Measurements from ENCODE around the gene CHD1. TPM values are rescaled to one million over a fixed set of nuclear protein-coding genes. Genes with fewer than 3 reads are reported as not detected.

CHD1 gene
- total RNA-seq, 1 donor from 2014 or later: 32.8 TPM

DNA sequence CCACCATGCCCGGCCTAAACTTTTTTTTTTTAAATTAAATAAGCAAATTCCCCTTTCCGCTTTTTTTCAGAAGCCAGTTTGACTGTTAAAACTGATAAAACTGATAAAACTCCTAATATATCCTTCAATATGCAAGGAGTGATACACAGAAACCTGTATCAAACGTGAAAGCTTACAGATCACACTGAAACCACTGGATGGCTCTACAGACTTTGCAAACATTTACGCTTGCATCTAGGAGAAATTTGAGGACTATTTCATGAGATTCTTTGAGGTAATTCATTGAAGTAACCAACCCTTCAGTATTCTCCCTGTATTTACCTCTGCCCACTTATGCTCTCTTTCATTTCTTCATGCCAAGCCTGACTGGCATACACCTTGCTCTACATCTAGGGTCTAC lies 40.6 kb upstream of the CHD1 start:
- intact Hi-C loops (cut with DNase I): no loop called here
- ATAC-seq (peak; percentile 32 to 66), DNase-seq (no peak)
- TF ChIP-seq, protein P1, sequence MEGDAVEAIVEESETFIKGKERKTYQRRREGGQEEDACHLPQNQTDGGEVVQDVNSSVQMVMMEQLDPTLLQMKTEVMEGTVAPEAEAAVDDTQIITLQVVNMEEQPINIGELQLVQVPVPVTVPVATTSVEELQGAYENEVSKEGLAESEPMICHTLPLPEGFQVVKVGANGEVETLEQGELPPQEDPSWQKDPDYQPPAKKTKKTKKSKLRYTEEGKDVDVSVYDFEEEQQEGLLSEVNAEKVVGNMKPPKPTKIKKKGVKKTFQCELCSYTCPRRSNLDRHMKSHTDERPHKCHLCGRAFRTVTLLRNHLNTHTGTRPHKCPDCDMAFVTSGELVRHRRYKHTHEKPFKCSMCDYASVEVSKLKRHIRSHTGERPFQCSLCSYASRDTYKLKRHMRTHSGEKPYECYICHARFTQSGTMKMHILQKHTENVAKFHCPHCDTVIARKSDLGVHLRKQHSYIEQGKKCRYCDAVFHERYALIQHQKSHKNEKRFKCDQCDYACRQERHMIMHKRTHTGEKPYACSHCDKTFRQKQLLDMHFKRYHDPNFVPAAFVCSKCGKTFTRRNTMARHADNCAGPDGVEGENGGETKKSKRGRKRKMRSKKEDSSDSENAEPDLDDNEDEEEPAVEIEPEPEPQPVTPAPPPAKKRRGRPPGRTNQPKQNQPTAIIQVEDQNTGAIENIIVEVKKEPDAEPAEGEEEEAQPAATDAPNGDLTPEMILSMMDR (IDR thresholded peaks at IDR 0.05): peak; percentile 12
- no peaks in the 10 kb centered on the region for H3K9me3 ChIP-seq
- H3K4me1 ChIP-seq: no peaks in the 10 kb centered on the region
- H3K27me3 ChIP-seq (ENCODE audit: low read depth): no peaks in the 10 kb centered on the region
- H3K4me3 ChIP-seq: no peak overlapping the region
- no peak overlapping the region for H3K27ac ChIP-seq
- no peaks in the 10 kb centered on the region for H3K36me3 ChIP-seq

- H3K36me3 ChIP-seq: no peaks in the 10 kb centered on the region
- no peaks in the 10 kb centered on the region for H3K27me3 ChIP-seq (ENCODE audit: low read depth)
- TF ChIP-seq, protein P1 (IDR thresholded peaks at IDR 0.05): no peak
- H3K4me3 ChIP-seq: no peak overlapping the region
- H3K9me3 ChIP-seq: no peaks in the 10 kb centered on the region
- no peak for ATAC-seq
- no peaks in the 10 kb centered on the region for H3K4me1 ChIP-seq
- no peak for DNase-seq
- no peak overlapping the region for H3K27ac ChIP-seq
- intact Hi-C loops (cut with DNase I): no loop called here
These were observed 39.3 kb upstream of the CHD1 start for GRCh38 chr5:98968056-98968564.

- Histone ChIP-seq H3K27ac (no peak overlapping the region), H3K9me3 (no peaks in the 10 kb centered on the region), H3K4me3 (no peak overlapping the region), H3K36me3 (no peaks in the 10 kb centered on the region), H3K27me3 (ENCODE audit: low read depth) (no peaks in the 10 kb centered on the region), H3K4me1 (no peaks in the 10 kb centered on the region)
- intact Hi-C loops (cut with DNase I): no loop called here
- ATAC-seq (no peak), DNase-seq (no peak)
- TF ChIP-seq, protein P1 (IDR thresholded peaks at IDR 0.05): no peak
These were observed 36.4 kb upstream of the CHD1 start for GRCh38 chr5:98965226-98965625.

GRCh38 chr5:98964621-98965020 lies 35.8 kb upstream of the CHD1 start:
- TF ChIP-seq, protein P1 (IDR thresholded peaks at IDR 0.05): no peak
- intact Hi-C loops (cut with DNase I): no loop called here
- Histone ChIP-seq H3K36me3 (no peaks in the 10 kb centered on the region), H3K9me3 (no peaks in the 10 kb centered on the region), H3K27me3 (ENCODE audit: low read depth) (no peaks in the 10 kb centered on the region), H3K4me3 (no peak overlapping the region), H3K4me1 (no peaks in the 10 kb centered on the region), H3K27ac (no peak overlapping the region)
- no peak for DNase-seq
- ATAC-seq: no peak

GRCh38 chr5:98963019-98963418 lies 34.2 kb upstream of the CHD1 start:
- Histone ChIP-seq H3K9me3 (no peaks in the 10 kb centered on the region), H3K27me3 (ENCODE audit: low read depth) (no peaks in the 10 kb centered on the region), H3K36me3 (no peaks in the 10 kb centered on the region), H3K4me3 (no peak overlapping the region), H3K27ac (no peak overlapping the region), H3K4me1 (no peaks in the 10 kb centered on the region)
- intact Hi-C loops (cut with DNase I): no loop called here
- ATAC-seq (no peak), DNase-seq (no peak)
- TF ChIP-seq, protein P1 (IDR thresholded peaks at IDR 0.05): no peak

DNA sequence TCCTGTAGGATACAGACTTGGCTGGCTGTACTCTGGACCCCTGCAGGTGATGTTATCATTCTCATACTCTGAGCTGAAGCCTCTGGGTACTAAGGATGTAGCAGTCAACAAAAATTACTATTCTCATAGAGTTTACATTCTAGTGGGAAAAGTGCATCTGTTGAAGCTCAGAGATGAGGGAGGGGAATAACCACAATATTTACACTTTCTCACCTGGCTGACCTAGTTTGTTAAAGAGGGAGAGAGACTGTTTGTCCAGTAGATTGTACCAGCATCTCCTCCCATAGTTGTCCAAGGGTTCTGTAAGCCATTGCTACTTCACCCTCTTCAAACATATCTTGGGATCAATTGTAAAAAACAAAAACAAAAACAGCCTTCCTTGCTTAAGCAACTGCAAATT lies 33.8 kb upstream of the CHD1 start:
- Histone ChIP-seq H3K27ac (no peak overlapping the region), H3K4me3 (no peak overlapping the region), H3K27me3 (ENCODE audit: low read depth) (no peaks in the 10 kb centered on the region), H3K9me3 (no peaks in the 10 kb centered on the region), H3K36me3 (no peaks in the 10 kb centered on the region), H3K4me1 (no peaks in the 10 kb centered on the region)
- DNase-seq (no peak), ATAC-seq (no peak)
- intact Hi-C loops (cut with DNase I): no loop called here
- TF ChIP-seq, protein P1 (IDR thresholded peaks at IDR 0.05): no peak

Data from lower lobe of right lung (tissue), 2 donors.